ENCODE results near the gene ZNF791.
"Not testable (repeated sequence)": the region's sequence is repeated elsewhere in the genome, so short reads cannot be mapped to it uniquely, and the experiment has no call there.

ZNF791 gene

DNA sequence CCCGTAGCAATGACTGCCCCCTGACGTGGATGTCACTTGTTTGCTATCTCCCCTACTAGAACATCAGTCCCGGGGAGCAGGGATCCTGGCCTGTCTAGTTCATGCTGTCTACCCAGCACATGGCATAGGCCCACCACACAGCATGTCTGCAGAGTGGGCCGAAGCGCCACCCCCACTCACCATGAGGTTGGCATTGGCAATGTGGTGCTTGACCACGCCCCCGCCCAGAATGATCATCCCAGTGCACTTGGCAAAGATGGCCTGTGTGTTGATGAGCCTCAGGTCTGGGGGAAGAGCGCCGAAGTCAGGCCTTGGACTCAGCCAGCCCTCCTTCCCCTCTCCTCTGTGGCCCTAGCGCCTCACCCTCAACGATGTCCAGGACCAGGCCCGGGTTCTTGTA lies 66.2 kb downstream of the ZNF791 start:
- in situ Hi-C loops (cut with MboI; ENCODE audit: low pct_unique_long_range_greater_than_20kb, low sequenced_read_pairs, unreplicated experiment) = loop anchor here (10.0 kb wide), 1 partner anchor 112 kb away; no protein-coding TSS in a partner anchor
- TF ChIP-seq, protein P1, sequence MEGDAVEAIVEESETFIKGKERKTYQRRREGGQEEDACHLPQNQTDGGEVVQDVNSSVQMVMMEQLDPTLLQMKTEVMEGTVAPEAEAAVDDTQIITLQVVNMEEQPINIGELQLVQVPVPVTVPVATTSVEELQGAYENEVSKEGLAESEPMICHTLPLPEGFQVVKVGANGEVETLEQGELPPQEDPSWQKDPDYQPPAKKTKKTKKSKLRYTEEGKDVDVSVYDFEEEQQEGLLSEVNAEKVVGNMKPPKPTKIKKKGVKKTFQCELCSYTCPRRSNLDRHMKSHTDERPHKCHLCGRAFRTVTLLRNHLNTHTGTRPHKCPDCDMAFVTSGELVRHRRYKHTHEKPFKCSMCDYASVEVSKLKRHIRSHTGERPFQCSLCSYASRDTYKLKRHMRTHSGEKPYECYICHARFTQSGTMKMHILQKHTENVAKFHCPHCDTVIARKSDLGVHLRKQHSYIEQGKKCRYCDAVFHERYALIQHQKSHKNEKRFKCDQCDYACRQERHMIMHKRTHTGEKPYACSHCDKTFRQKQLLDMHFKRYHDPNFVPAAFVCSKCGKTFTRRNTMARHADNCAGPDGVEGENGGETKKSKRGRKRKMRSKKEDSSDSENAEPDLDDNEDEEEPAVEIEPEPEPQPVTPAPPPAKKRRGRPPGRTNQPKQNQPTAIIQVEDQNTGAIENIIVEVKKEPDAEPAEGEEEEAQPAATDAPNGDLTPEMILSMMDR (IDR thresholded peaks at IDR 0.05; ENCODE audit: extremely low read depth, insufficient read depth, missing control alignments) = no peak
- no peak for DNase-seq (ENCODE audit: low spot score)

DNA sequence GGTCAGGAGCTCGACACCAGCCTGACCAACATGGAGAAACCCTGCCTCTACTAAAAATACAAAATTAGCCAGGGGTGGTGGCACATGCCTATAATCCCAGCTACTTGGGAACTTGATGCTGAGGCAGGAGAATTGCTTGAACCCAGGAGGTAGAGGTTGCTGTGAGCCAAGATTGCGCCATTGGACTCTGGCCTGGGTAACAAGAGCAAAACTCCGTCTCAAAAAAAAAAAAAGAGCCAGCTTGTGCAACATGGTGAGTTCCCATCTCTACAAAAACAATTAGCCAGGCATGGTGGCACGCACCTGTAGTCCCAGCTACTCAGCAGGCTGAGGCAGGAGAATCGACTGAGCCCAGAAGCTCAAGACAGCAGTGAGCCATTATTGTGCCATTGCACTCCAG lies 67.3 kb downstream of the ZNF791 start:
- in situ Hi-C loops (cut with MboI; ENCODE audit: low pct_unique_long_range_greater_than_20kb, low sequenced_read_pairs, unreplicated experiment) = loop anchor here (10.0 kb wide), 1 partner anchor 113 kb away; no protein-coding TSS in a partner anchor
- DNase-seq (ENCODE audit: low spot score) = not testable (repeated sequence)

- no peak for DNase-seq (ENCODE audit: low spot score)
- in situ Hi-C loops (cut with MboI; ENCODE audit: low pct_unique_long_range_greater_than_20kb, low sequenced_read_pairs, unreplicated experiment) = no loop called here
- TF ChIP-seq, protein P1 (IDR thresholded peaks at IDR 0.05; ENCODE audit: extremely low read depth, insufficient read depth, missing control alignments) = no peak
Observed at GRCh38 chr19:12680034-12680433, 69.3 kb downstream of the ZNF791 start.

DNA sequence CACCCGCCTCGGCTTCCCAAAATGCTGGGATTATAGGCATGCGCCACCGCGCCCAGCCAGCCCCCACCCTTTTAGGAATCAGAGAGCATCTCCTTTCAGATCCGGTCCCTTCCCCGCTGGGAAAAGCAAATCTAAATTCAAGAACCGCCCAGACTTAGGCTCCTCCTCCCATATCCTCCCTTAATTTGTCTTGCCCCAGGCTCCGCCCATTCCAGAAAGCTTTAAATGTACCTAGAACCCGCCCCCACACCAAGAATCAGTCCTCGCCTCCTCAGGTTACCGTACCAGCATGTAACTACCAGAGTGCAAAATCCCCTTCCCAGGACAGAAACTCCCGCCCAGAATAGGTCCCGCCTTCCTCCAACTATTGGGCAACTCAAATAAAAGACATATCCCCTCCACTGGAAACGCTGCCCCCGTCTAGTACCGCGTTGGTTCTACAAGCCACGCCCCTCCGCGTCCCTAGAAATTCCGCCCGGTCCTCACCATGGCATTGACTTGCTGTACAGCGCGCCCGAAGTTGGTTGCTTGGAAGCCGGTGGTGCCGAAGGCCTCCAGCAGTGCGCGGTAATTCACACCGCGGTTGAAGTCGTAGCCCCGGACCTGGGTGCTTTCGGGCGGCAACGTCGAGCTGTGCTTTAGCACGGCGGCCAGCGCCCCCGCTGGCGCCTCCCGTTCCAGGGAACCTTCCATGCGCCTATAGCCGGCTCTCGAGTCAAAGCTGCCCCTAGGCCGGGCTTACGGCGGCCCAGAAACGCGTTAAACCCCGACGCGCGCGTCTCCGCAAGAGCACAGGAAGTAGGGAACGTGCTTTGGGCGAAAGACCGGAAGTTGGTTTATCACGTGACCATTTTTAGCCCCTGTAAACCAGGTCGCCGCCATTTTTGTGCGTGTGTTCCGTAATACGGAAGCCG lies 70.6 kb downstream of the ZNF791 start, which contains the start of gene DHPS:
Gene DHPS (minus strand): TSS at position 807 of the 914 bp plus-strand sequence. CDS start 114 bp downstream, at position 693.
- DNase-seq (ENCODE audit: low spot score) = peak; percentile 95
- in situ Hi-C loops (cut with MboI; ENCODE audit: low pct_unique_long_range_greater_than_20kb, low sequenced_read_pairs, unreplicated experiment) = no loop called here
- TF ChIP-seq, protein P1 (IDR thresholded peaks at IDR 0.05; ENCODE audit: extremely low read depth, insufficient read depth, missing control alignments) = no peak
